ENCODE results near the gene TEC. TPM values are rescaled to one million over a fixed set of nuclear protein-coding genes. Genes with fewer than 3 reads are reported as not detected.

The TEC gene
- polyA plus RNA-seq, 1 donor (not counting 4 experiments of a cell fraction or from before 2014, with no cell fraction given) = 0.39 TPM

GRCh38 chr4:48105230-48105629 lies 164.4 kb downstream of the TEC start:
- dilution Hi-C loops (cut with MboI; ENCODE audit: extremely low pct_ligation_motif_present, low sequenced_read_pairs) = no loop called here
- no peak for FAIRE-seq

GRCh38 chr4:48103483-48104139 lies 166.0 kb downstream of the TEC start:
- Histone ChIP-seq H3K27me3 (ENCODE audit: control insufficient read depth, extremely low read depth, insufficient read depth, low read length) (no peaks in the 10 kb centered on the region), H3K36me3 (ENCODE audit: control insufficient read depth in 2 of 2, extremely low read depth in 1 of 2, insufficient read depth in 2 of 2, low read length in 2 of 2) (no peaks in the 10 kb centered on the region), H3K9ac (ENCODE audit: control insufficient read depth, extremely low read depth, insufficient read depth, low read length) (no peak overlapping the region), H3K4me1 (ENCODE audit: control insufficient read depth, extremely low read depth, insufficient read depth, low read length) (peaks cover 3% of the 10 kb centered on the region), H2AFZ (ENCODE audit: control insufficient read depth, low read length) (peak overlapping the region; percentile 19), H3K79me2 (ENCODE audit: control insufficient read depth, insufficient read depth, low read length) (no peaks in the 10 kb centered on the region), H4K20me1 (ENCODE audit: control insufficient read depth, extremely low read depth, insufficient read depth, low read length) (no peaks in the 10 kb centered on the region), H3K9me3 (ENCODE audit: control insufficient read depth, low read depth, low read length) (no peaks in the 10 kb centered on the region), H3K4me3 (ENCODE audit: control insufficient read depth in 2 of 3, extremely low read depth in 1 of 3, insufficient read depth in 2 of 3, low read depth in 1 of 3, low read length in 3 of 3) (no peak overlapping the region), H3K9me1 (ENCODE audit: control insufficient read depth, extremely low read depth, insufficient read depth, low read length) (no peaks in the 10 kb centered on the region), H3K4me2 (ENCODE audit: control insufficient read depth, extremely low read depth, insufficient read depth, low read depth, low read length) (no peak overlapping the region), H3K27ac (ENCODE audit: control insufficient read depth, insufficient read depth, low read length) (no peak overlapping the region)
- dilution Hi-C loops (cut with MboI; ENCODE audit: extremely low pct_ligation_motif_present, low sequenced_read_pairs) = no loop called here
- DNase-seq (ENCODE audit: low read depth, low spot score) = no peak
- TF ChIP-seq EZH2 (IDR thresholded peaks at IDR 0.05; ENCODE audit: low read length) = no peak
- TF ChIP-seq CTCF (optimal IDR thresholded peaks at IDR 0.05 in 1 of 3, IDR thresholded peaks at IDR 0.05 in 1 of 3, conservative IDR thresholded peaks at IDR 0.05 in 1 of 3; ENCODE audit: extremely low read depth in 1 of 3, insufficient read depth in 2 of 3, low read length in 3 of 3) = no peak
- FAIRE-seq = no peak

More at GRCh38 chr4:48105230-48105629, 164.4 kb downstream of the TEC start:
- no peaks in the 10 kb centered on the region for H3K36me3 ChIP-seq (ENCODE audit: control insufficient read depth in 2 of 2, extremely low read depth in 1 of 2, insufficient read depth in 2 of 2, low read length in 2 of 2)
- no peak overlapping the region for H3K27ac ChIP-seq (ENCODE audit: control insufficient read depth, insufficient read depth, low read length)
- no peaks in the 10 kb centered on the region for H3K79me2 ChIP-seq (ENCODE audit: control insufficient read depth, insufficient read depth, low read length)
- no peaks in the 10 kb centered on the region for H4K20me1 ChIP-seq (ENCODE audit: control insufficient read depth, extremely low read depth, insufficient read depth, low read length)
- H2AFZ ChIP-seq (ENCODE audit: control insufficient read depth, low read length) = no peak overlapping the region
- no peak for TF ChIP-seq CTCF (optimal IDR thresholded peaks at IDR 0.05 in 1 of 3, IDR thresholded peaks at IDR 0.05 in 1 of 3, conservative IDR thresholded peaks at IDR 0.05 in 1 of 3; ENCODE audit: extremely low read depth in 1 of 3, insufficient read depth in 2 of 3, low read length in 3 of 3)
- TF ChIP-seq EZH2 (IDR thresholded peaks at IDR 0.05; ENCODE audit: low read length) = no peak
- DNase-seq (ENCODE audit: low read depth, low spot score) = no peak
- H3K4me2 ChIP-seq (ENCODE audit: control insufficient read depth, extremely low read depth, insufficient read depth, low read depth, low read length) = no peak overlapping the region
- H3K9me1 ChIP-seq (ENCODE audit: control insufficient read depth, extremely low read depth, insufficient read depth, low read length) = no peaks in the 10 kb centered on the region
- no peaks in the 10 kb centered on the region for H3K9me3 ChIP-seq (ENCODE audit: control insufficient read depth, low read depth, low read length)
- peaks cover 8% of the 10 kb centered on the region for H3K4me1 ChIP-seq (ENCODE audit: control insufficient read depth, extremely low read depth, insufficient read depth, low read length)
- no peak overlapping the region for H3K9ac ChIP-seq (ENCODE audit: control insufficient read depth, extremely low read depth, insufficient read depth, low read length)
- no peak overlapping the region for H3K4me3 ChIP-seq (ENCODE audit: control insufficient read depth in 2 of 3, extremely low read depth in 1 of 3, insufficient read depth in 2 of 3, low read depth in 1 of 3, low read length in 3 of 3)
- H3K27me3 ChIP-seq (ENCODE audit: control insufficient read depth, extremely low read depth, insufficient read depth, low read length) = no peaks in the 10 kb centered on the region

Data from keratinocyte (primary cell).